H9 (cell line): ENCODE measurements around the gene ITPK1. TPM values are rescaled to one million over a fixed set of nuclear protein-coding genes. Genes with fewer than 3 reads are reported as not detected.

Source experiments
- DNase-seq: peaks from one replicate; pipeline ENCODE4 v3.0.0-alpha.2; 2017
- H2AFZ ChIP-seq: one replicate; pipeline ENCODE4 v1.6.1; 2013; ENCODE audit warnings: mild to moderate bottlenecking, low read length, control low read depth, moderate library complexity
- H2AK5ac ChIP-seq: 2 replicates; pipeline ENCODE4 v1.6.1; 2013; ENCODE audit warnings: low read length, control low read depth, mixed read lengths; ENCODE audit not compliant: insufficient read length
- H2BK120ac ChIP-seq: one replicate; pipeline ENCODE4 v1.6.1; 2013; ENCODE audit warnings: low read depth, mild to moderate bottlenecking, low read length, control low read depth, inconsistent platforms; ENCODE audit not compliant: poor library complexity, severe bottlenecking
- H2BK12ac ChIP-seq: 2 replicates; pipeline ENCODE4 v1.6.1; 2013; ENCODE audit warnings: low read length, control low read depth, mixed read lengths, low read depth; ENCODE audit not compliant: insufficient read length
- H2BK15ac ChIP-seq: 2 replicates; pipeline ENCODE4 v1.6.1; 2013; ENCODE audit warnings: low read depth, low read length, control low read depth
- H2BK20ac ChIP-seq: one replicate; pipeline ENCODE4 v1.6.1; 2013; ENCODE audit warnings: low read depth, mild to moderate bottlenecking, low read length, control low read depth, inconsistent platforms; ENCODE audit not compliant: poor library complexity, severe bottlenecking
- H2BK5ac ChIP-seq: 2 replicates; pipeline ENCODE4 v1.6.1; 2013; ENCODE audit warnings: low read length, control low read depth, mixed read lengths; ENCODE audit not compliant: insufficient read length
- H3K14ac ChIP-seq: 2 replicates; pipeline ENCODE4 v1.6.1; 2013; ENCODE audit warnings: low read length, control low read depth; ENCODE audit not compliant: insufficient read depth
- H3K18ac ChIP-seq: 2 replicates; pipeline ENCODE4 v1.6.1; 2013; ENCODE audit warnings: low read depth, mild to moderate bottlenecking, mixed read lengths, low read length, control low read depth; ENCODE audit not compliant: insufficient read length
- H3K23ac ChIP-seq: 2 replicates; pipeline ENCODE4 v1.6.1; 2013; ENCODE audit warnings: low read length, control low read depth, mixed read lengths, low read depth; ENCODE audit not compliant: insufficient read length
- H3K23me2 ChIP-seq: 2 replicates; pipeline ENCODE4 v1.6.1; 2013; ENCODE audit warnings: low read depth, mild to moderate bottlenecking, mixed read lengths, low read length, control low read depth; ENCODE audit not compliant: insufficient read length, poor library complexity, severe bottlenecking
- H3K27ac ChIP-seq: 2 replicates; pipeline ENCODE4 v1.5.1; 2013; ENCODE audit warnings: low read length, control low read depth, mixed read lengths, low read depth; ENCODE audit not compliant: insufficient read length
- H3K27me3 ChIP-seq: 2 replicates; pipeline ENCODE4 v1.6.1; 2013; ENCODE audit warnings: low read length, control low read depth, inconsistent platforms; ENCODE audit not compliant: insufficient read depth
- H3K4ac ChIP-seq: 2 replicates; pipeline ENCODE4 v1.6.1; 2013; ENCODE audit warnings: low read depth, mild to moderate bottlenecking, control low read depth, inconsistent platforms, low read length, moderate library complexity
- H3K4me1 ChIP-seq: 2 replicates; pipeline ENCODE4 v1.6.1; 2013; ENCODE audit warnings: low read length, control low read depth, inconsistent platforms; ENCODE audit not compliant: insufficient read depth
- H3K4me2 ChIP-seq: 2 replicates; pipeline ENCODE4 v1.6.1; 2013; ENCODE audit warnings: low read length, control low read depth, mixed read lengths; ENCODE audit not compliant: insufficient read length, insufficient read depth
- H3K56ac ChIP-seq: 2 replicates; pipeline ENCODE4 v1.6.1; 2013; ENCODE audit warnings: low read depth, mild to moderate bottlenecking, mixed read lengths, low read length, control low read depth; ENCODE audit not compliant: insufficient read length
- H3K79me1 ChIP-seq: 2 replicates; pipeline ENCODE4 v1.6.1; 2013; ENCODE audit warnings: low read depth, mild to moderate bottlenecking, moderate library complexity, low read length, control low read depth, inconsistent platforms; ENCODE audit not compliant: insufficient read depth, poor library complexity, severe bottlenecking
- H3K79me2 ChIP-seq: 2 replicates; pipeline ENCODE4 v1.6.1; 2013; ENCODE audit warnings: low read length, control low read depth, inconsistent platforms; ENCODE audit not compliant: insufficient read depth
- H3K9ac ChIP-seq: 2 replicates; pipeline ENCODE4 v1.6.1; 2013; ENCODE audit warnings: low read length, control low read depth, mixed read lengths; ENCODE audit not compliant: insufficient read length; ENCODE audit errors: extremely low read depth
- H3K9me3 ChIP-seq: one replicate; pipeline ENCODE4 v1.6.1; 2013; ENCODE audit warnings: low read depth, low read length, inconsistent platforms; ENCODE audit not compliant: control insufficient read depth
- H3T11ph ChIP-seq: one replicate; pipeline ENCODE4 v1.6.1; 2013; ENCODE audit warnings: mild to moderate bottlenecking, low read length, control low read depth, inconsistent platforms
- H4K20me1 ChIP-seq: one replicate; pipeline ENCODE4 v1.6.1; 2013; ENCODE audit not compliant: control insufficient read depth, insufficient read length, insufficient read depth
- H4K5ac ChIP-seq: 2 replicates; pipeline ENCODE4 v1.6.1; 2013; ENCODE audit warnings: low read depth, mild to moderate bottlenecking, mixed read lengths, low read length, control low read depth; ENCODE audit not compliant: insufficient read length
- H4K8ac ChIP-seq: replicated peaks from 2 replicates; pipeline ENCODE4 v1.6.1; 2013; ENCODE audit warnings: low read length, control low read depth, mixed read lengths, low read depth; ENCODE audit not compliant: insufficient read length
- H4K91ac ChIP-seq: 2 replicates; pipeline ENCODE4 v1.6.1; 2013; ENCODE audit warnings: low read depth, mild to moderate bottlenecking, moderate library complexity, mixed read lengths, low read length, control low read depth; ENCODE audit not compliant: insufficient read length
- H3K27ac Mint-ChIP-seq, 3 experiments: 2 replicates in 2 of 3; 3 replicates in 1 of 3; pipeline ENCODE4 v1.8.0; 2020 to 2021; ENCODE audit warnings: mixed read lengths in 3 of 3, mild to moderate bottlenecking in 1 of 3, moderate library complexity in 1 of 3
- H3K27me3 Mint-ChIP-seq: 2 replicates; pipeline ENCODE4 v1.8.0; 2021; ENCODE audit warnings: low read depth, mild to moderate bottlenecking, moderate library complexity, mixed read lengths
- H3K36me3 Mint-ChIP-seq, 3 experiments: 2 replicates in 2 of 3; 3 replicates in 1 of 3; pipeline ENCODE4 v1.8.0; 2020 to 2021; ENCODE audit warnings: low read depth in 3 of 3, mixed read lengths in 3 of 3; ENCODE audit not compliant: insufficient read depth in 1 of 3
- H3K4me1 Mint-ChIP-seq, 2 experiments: 2 replicates each; pipeline ENCODE4 v1.8.0; 2020; ENCODE audit warnings: mixed read lengths in 2 of 2
- H3K4me3 Mint-ChIP-seq, 2 experiments: 2 replicates in 1 of 2; 3 replicates in 1 of 2; pipeline ENCODE4 v1.8.0; 2020 to 2021; ENCODE audit warnings: mild to moderate bottlenecking in 2 of 2, mixed read lengths in 2 of 2, moderate library complexity in 1 of 2
- H3K9me3 Mint-ChIP-seq, 2 experiments: 2 replicates in 1 of 2; 3 replicates in 1 of 2; pipeline ENCODE4 v1.8.0; 2020; ENCODE audit warnings: mild to moderate bottlenecking in 2 of 2, mixed read lengths in 2 of 2, moderate library complexity in 1 of 2
- CTCF ChIP-seq: fragments of 200-600 bp; sonication (generic); conservative IDR thresholded peaks from 3 replicates; pipeline ENCODE4 v1.8.0; 2021; ENCODE audit warnings: antibody characterized with exemption, mild to moderate bottlenecking
- WGBS: extraction: QIAGEN DNeasy Blood & Tissue Kit; methylation state at CpG from one replicate; pipeline ENCODE4 v1.1.7; 2013; ENCODE audit warnings: missing lambda C conversion rate, low lambda C conversion rate, mixed read lengths; ENCODE audit not compliant: insufficient read length; ENCODE audit errors: extremely low coverage; 5-methylcytosine and 5-hydroxymethylcytosine counted together
- total RNA-seq: library from RNA; stranded (reverse); gene quantifications from 2 replicates; pipeline ENCODE4 v1.2.1, GENCODE V29; 2021

ITPK1 gene
- total RNA-seq, 1 experiment from 2014 or later, result 92.7 TPM

GRCh38 chr14:92906420-92906819, 209.3 kb downstream of the ITPK1 start:
- peaks cover 46% of the 10 kb centered on the region for H3K27me3 Mint-ChIP-seq
- H3K56ac ChIP-seq, result no peak overlapping the region

More at GRCh38 chr14:92906420-92906819, 209.3 kb downstream of the ITPK1 start:
- no peak overlapping the region for H3K14ac ChIP-seq
- H2AFZ ChIP-seq, result no peak overlapping the region
- H2BK12ac ChIP-seq, result no peak overlapping the region
- H4K5ac ChIP-seq, result no peak overlapping the region
- H3K27me3 ChIP-seq, result peaks cover 4% of the 10 kb centered on the region; the same call in 1 of the 2 replicates
- H4K91ac ChIP-seq, result no peak overlapping the region
- no peak overlapping the region for H3K27ac ChIP-seq
- Mint-ChIP-seq H3K4me1 (peaks cover 8 to 13% of the 10 kb centered on the region in 2 experiments), H3K9me3 (peaks cover 2 to 5% of the 10 kb centered on the region in 2 experiments; a peak in 1 of 5 replicates), H3K27ac (no peak overlapping the region), H3K4me3 (no peak overlapping the region), H3K36me3 (no peaks in the 10 kb centered on the region)
- no peak overlapping the region for H3K4ac ChIP-seq
- no peaks in the 10 kb centered on the region for H3K4me1 ChIP-seq
- no peak overlapping the region for H3K9ac ChIP-seq
- H2BK5ac ChIP-seq, result no peak overlapping the region
- no peaks in the 10 kb centered on the region for H3K79me1 ChIP-seq
- H3K23me2 ChIP-seq, result no peaks in the 10 kb centered on the region
- no peak overlapping the region for H2AK5ac ChIP-seq
- no peak overlapping the region for H3K4me2 ChIP-seq
- H2BK120ac ChIP-seq, result no peak overlapping the region
- no peak overlapping the region for H3K18ac ChIP-seq
- H3K79me2 ChIP-seq, result no peaks in the 10 kb centered on the region
- H2BK15ac ChIP-seq, result no peak overlapping the region
- no peaks in the 10 kb centered on the region for H3K9me3 ChIP-seq
- H4K20me1 ChIP-seq, result no peaks in the 10 kb centered on the region
- no CpG with 5 or more reads among the region's 6 CpGs for WGBS
- H2BK20ac ChIP-seq, result no peak overlapping the region
- no peak overlapping the region for H4K8ac ChIP-seq
- TF ChIP-seq CTCF, result no peak
- no peak overlapping the region for H3K23ac ChIP-seq
- DNase-seq, result no peak
- H3T11ph ChIP-seq, result no peak overlapping the region
